K562 (cell line): Measurements from ENCODE around the gene MEIS2. TPM values are rescaled to one million over a fixed set of nuclear protein-coding genes. Genes with fewer than 3 reads are reported as not detected.
A peak's percentile ranks its signal among the peaks of the same experiment; 100 is the strongest.

ENCODE experiments used
- ATAC-seq: fragments of 200-7000 bp; cut with Tn5 transposase; 3 replicates; pipeline ENCODE4 v1.9.1; 2020; ENCODE audit warnings: moderate library complexity
- BruUV-seq: library from RNA; stranded (reverse); fragments of 400-500 nt; replicated peaks from 2 replicates; lab custom pipeline; 2021; lab: Mats Ljungman, UMichigan
- CTCF ChIA-PET: fragments of 300-600 bp; formaldehyde crosslinking; extraction: SDS; loops from one replicate; lab custom pipeline; 2021; ENCODE audit warnings: low intra/inter-chr PET ratio; lab: Yijun Ruan, JAX
- POLR2A ChIA-PET: fragments of 300-600, 350-650 bp; sonication (Branson Sonifier 250); formaldehyde crosslinking; extraction: SDS; loops from one replicate; lab custom pipeline; 2021; ENCODE audit warnings: antibody characterized with exemption, inconsistent platforms; lab: Yijun Ruan, JAX
- DNase-seq, 4 experiments: peaks; one replicate each; pipeline versions ENCODE4 v3.0.0 to v3.0.0-alpha.2; 2011 to 2018; ENCODE audit warnings: low spot score in 3 of 4, mixed read lengths in 3 of 4; ENCODE audit errors: extremely low read depth in 1 of 4
- FAIRE-seq: peaks from 2 replicates; lab custom pipeline; 2011; peaks lifted over from hg19 to GRCh38; lab: Jason Lieb, UNC
- H2AFZ ChIP-seq: 2 replicates; pipeline ENCODE4 v1.6.0; 2011; ENCODE audit warnings: low read depth, low read length, control low read depth, inconsistent platforms
- H3K27ac ChIP-seq: fragments of 200-600 bp; 3 replicates; pipeline ENCODE4 v1.8.0; 2011; ENCODE audit warnings: low read depth, mild to moderate bottlenecking, control low read depth, inconsistent platforms, low read length, moderate library complexity, mixed read lengths; ENCODE audit errors: extremely low read depth
- H3K27me3 ChIP-seq, 2 experiments: fragments of 300-600 bp in 1 of 2; 2 replicates in 1 of 2; 3 replicates in 1 of 2; pipeline versions ENCODE4 v1.6.0 to v1.8.0; 2011; ENCODE audit warnings: inconsistent platforms in 2 of 2, low read length in 2 of 2, mild to moderate bottlenecking in 1 of 2, mixed read lengths in 1 of 2, moderate library complexity in 1 of 2; ENCODE audit not compliant: control insufficient read depth in 2 of 2, insufficient read depth in 2 of 2
- H3K36me3 ChIP-seq: fragments of 300-600 bp; 3 replicates; pipeline ENCODE4 v1.8.0; 2011; ENCODE audit warnings: mild to moderate bottlenecking, low read length, inconsistent platforms; ENCODE audit not compliant: control insufficient read depth, insufficient read depth
- H3K4me1 ChIP-seq, 2 experiments: fragments of 200-600 bp in 1 of 2; replicated peaks in 1 of 2; 2 replicates in 1 of 2; 3 replicates in 1 of 2; pipeline versions ENCODE4 v1.5.1 to v1.8.0; 2011; ENCODE audit warnings: inconsistent platforms in 2 of 2, low read length in 2 of 2, mild to moderate bottlenecking in 1 of 2, mixed read lengths in 1 of 2, moderate library complexity in 1 of 2; ENCODE audit not compliant: control insufficient read depth in 2 of 2, insufficient read depth in 2 of 2
- H3K4me2 ChIP-seq: 2 replicates; pipeline ENCODE4 v1.6.1; 2011; ENCODE audit warnings: low read length, control low read depth, inconsistent platforms, mixed read lengths; ENCODE audit not compliant: insufficient read depth
- H3K4me3 ChIP-seq: fragments of 200-600 bp; sonication (generic), shearing (Covaris generic); 2 replicates; pipeline ENCODE4 v1.5.1; 2016; ENCODE audit warnings: control low read depth, inconsistent platforms
- H3K79me2 ChIP-seq: fragments of 200-600 bp; 3 replicates; pipeline ENCODE4 v1.8.0; 2011; ENCODE audit warnings: low read length, inconsistent platforms; ENCODE audit not compliant: control insufficient read depth, insufficient read depth
- H3K9ac ChIP-seq, 2 experiments: 2 replicates each; pipeline versions ENCODE4 v1.6.0 to v1.6.1; 2011; ENCODE audit warnings: low read depth in 2 of 2, low read length in 2 of 2, control low read depth in 1 of 2, inconsistent platforms in 1 of 2, mild to moderate bottlenecking in 1 of 2, mixed read lengths in 1 of 2; ENCODE audit not compliant: insufficient read depth in 1 of 2
- H3K9me1 ChIP-seq: one replicate; pipeline ENCODE4 v1.6.0; 2011; ENCODE audit warnings: inconsistent platforms, mild to moderate bottlenecking, low read length, moderate library complexity; ENCODE audit not compliant: control insufficient read depth, insufficient read depth
- H3K9me3 ChIP-seq: replicated peaks from 2 replicates; pipeline ENCODE4 v1.5.1; 2011; ENCODE audit warnings: low read depth, low read length, inconsistent platforms; ENCODE audit not compliant: control insufficient read depth, insufficient read depth
- H4K20me1 ChIP-seq: replicated peaks from 2 replicates; pipeline ENCODE4 v1.6.1; 2011; ENCODE audit warnings: low read length, inconsistent platforms, mixed read lengths; ENCODE audit not compliant: control insufficient read depth, insufficient read depth
- CEBPB ChIP-seq: fragments of 450-650 bp; IDR thresholded peaks from 2 replicates; pipeline ENCODE4 v1.6.1; 2016; ENCODE audit warnings: missing genetic modification characterization, missing compliant biosample characterization
- CEBPG ChIP-seq, 3 experiments: fragments of 200-800 bp in 1 of 3; sonication (Bioruptor generic) in 1 of 3; sonication (generic) in 1 of 3; formaldehyde crosslinking in 1 of 3; IDR thresholded peaks in 2 of 3; conservative IDR thresholded peaks in 1 of 3; 2 replicates each; pipeline versions ENCODE4 v1.6.1 to v1.8.0; 2016 to 2022; ENCODE audit warnings: missing compliant biosample characterization in 2 of 3, missing genetic modification characterization in 2 of 3, mild to moderate bottlenecking in 1 of 3, missing genetic modification reagents in 1 of 3
- ETV6 ChIP-seq, 3 experiments: fragments of 150-350 bp in 1 of 3; sonication (generic) in 1 of 3; formaldehyde crosslinking in 1 of 3; IDR thresholded peaks; 2 replicates each; pipeline versions ENCODE4 v1.6.1 to v1.8.0; 2014 to 2022; ENCODE audit warnings: borderline replicate concordance in 2 of 3, low read depth in 2 of 3, antibody characterized with exemption in 1 of 3, low read length in 1 of 3, mild to moderate bottlenecking in 1 of 3, missing genetic modification reagents in 1 of 3
- GATA2 ChIP-seq: sonication (generic); formaldehyde crosslinking; IDR thresholded peaks from 2 replicates; pipeline ENCODE4 v1.4.0; 2020; ENCODE audit warnings: mild to moderate bottlenecking, missing genetic modification reagents
- GATAD2B ChIP-seq: fragments of 450-650 bp; IDR thresholded peaks from 2 replicates; pipeline ENCODE4 v1.6.1; 2017; ENCODE audit warnings: mild to moderate bottlenecking, borderline replicate concordance
- HMG20A ChIP-seq: fragments of 450-650 bp; formaldehyde crosslinking; conservative IDR thresholded peaks from 2 replicates; pipeline ENCODE4 v1.4.0; 2020; ENCODE audit warnings: mild to moderate bottlenecking, mixed read lengths
- NFATC3 ChIP-seq: fragments of 450-650 bp; IDR thresholded peaks from 2 replicates; pipeline ENCODE4 v1.6.1; 2017; ENCODE audit warnings: mild to moderate bottlenecking
- NFE2 ChIP-seq: IDR thresholded peaks from 2 replicates; pipeline ENCODE4 v1.6.1; 2014; ENCODE audit warnings: antibody characterized with exemption, low read depth
- ZNF124 ChIP-seq: sonication (generic); formaldehyde crosslinking; IDR thresholded peaks from 2 replicates; pipeline ENCODE4 v1.8.1; 2022; ENCODE audit warnings: missing genetic modification reagents
- ZNF143 ChIP-seq: sonication (generic); formaldehyde crosslinking; IDR thresholded peaks from 2 replicates; pipeline ENCODE4 v1.9.0; 2022; ENCODE audit warnings: mild to moderate bottlenecking, missing genetic modification reagents
- WGBS: fragments of 100-300 bp; shearing (Covaris generic); methylation state at CpG from one replicate; pipeline ENCODE4 v1.1.6; 2016; ENCODE audit warnings: low coverage, mixed read lengths; ENCODE audit not compliant: insufficient coverage; ENCODE audit errors: missing lambda C conversion rate; 5-methylcytosine and 5-hydroxymethylcytosine counted together
- in situ Hi-C: fragments of 300-500 bp; cut with MboI; formaldehyde crosslinking; loops from 4 replicates; pipeline ENCODE4 v1.15.0; 2018; ENCODE audit warnings: inconsistent platforms, mixed read lengths
- intact Hi-C: fragments of 100-400 bp; cut with micrococcal nuclease; formaldehyde crosslinking; loops from 2 replicates; pipeline ENCODE4 v1.14.2; 2022
- polyA plus RNA-seq, 8 experiments: library from polyadenylated mRNA; depleted of rRNA in 4 of 8; stranded (reverse) in 5 of 8; unstranded in 3 of 8; fragments of >200 nt; fragmentation: Nextera tagmentation in 2 of 8; fragmentation: Illumina TruSeq in 1 of 8; extraction: Ambion mirVana in 2 of 8; extraction: Trizol in 1 of 8; gene quantifications; 2 replicates each; pipeline versions ENCODE4 v1.2.1 to v1.2.3, GENCODE V29; 2011 to 2014; ENCODE audit warnings: inconsistent platforms in 1 of 8, missing spikeins in 1 of 8
- total RNA-seq, 7 experiments: library from RNA; depleted of rRNA in 6 of 7; stranded (reverse); fragments of >200 nt in 6 of 7; fragmentation: Illumina TruSeq in 2 of 7; extraction: Trizol in 2 of 7; gene quantifications; 2 replicates each; pipeline versions ENCODE4 v1.2.1 to v1.2.3, GENCODE V29; 2011 to 2021; ENCODE audit warnings: low replicate concordance in 1 of 7

MEIS2 gene
- total and polyA plus RNA-seq, 9 of the 15 experiments (the other 6 are each of a cell fraction or from before 2014, with no cell fraction given), result 7.5 to 64.2 (median 22.3) TPM

- POLR2A ChIA-PET, result interaction anchor here (0.5 kb wide), 1 partner anchor 247 kb away, joined by 3 read pairs; no protein-coding TSS in a partner anchor
- intact Hi-C loops (no loop called here), in situ Hi-C loops (loop anchor here (25.0 kb wide), 1 partner anchor 601 kb away; no protein-coding TSS in a partner anchor)
- Histone ChIP-seq H3K9me3 (no peaks in the 10 kb centered on the region), H3K4me3 (no peak overlapping the region), H3K36me3 (no peaks in the 10 kb centered on the region), H3K9ac (no peak overlapping the region), H3K27me3 (no peaks in the 10 kb centered on the region; a peak in 1 of 5 replicates), H2AFZ (no peak overlapping the region), H3K9me1 (no peaks in the 10 kb centered on the region), H3K79me2 (no peaks in the 10 kb centered on the region), H3K27ac (no peak overlapping the region), H3K4me2 (no peak overlapping the region), H3K4me1 (no peaks in the 10 kb centered on the region), H4K20me1 (no peaks in the 10 kb centered on the region)
- no peak for ATAC-seq
- no peak for FAIRE-seq
- no peak for DNase-seq
- TF ChIP-seq ZNF143 (CRISPR knock-in tag) (no peak), ETV6 (IDR thresholded peaks at IDR 0.05; ENCODE audit: borderline replicate concordance in 1 of 2, low read depth in 2 of 2, low read length in 1 of 2) (no peak), ETV6 (CRISPR knock-in tag; IDR thresholded peaks at IDR 0.05; ENCODE audit: borderline replicate concordance) (no peak), GATAD2B (no peak)
- CTCF ChIA-PET, result no interaction called here
- no TSS peak for BruUV-seq
- WGBS, result 7% methylated on average over 3 of the region's 4 CpGs
Observed at GRCh38 chr15:36863570-36863969, 236.8 kb downstream of the MEIS2 start.

GRCh38 chr15:36860792-36861191, 239.6 kb downstream of the MEIS2 start:
- no peak for FAIRE-seq
- Histone ChIP-seq H3K4me2 (no peak overlapping the region), H3K9ac (no peak overlapping the region), H3K9me3 (no peaks in the 10 kb centered on the region), H3K27me3 (no peaks in the 10 kb centered on the region; a peak in 1 of 5 replicates), H3K36me3 (no peaks in the 10 kb centered on the region), H3K4me1 (no peaks in the 10 kb centered on the region), H3K79me2 (no peaks in the 10 kb centered on the region), H3K9me1 (no peaks in the 10 kb centered on the region), H3K4me3 (no peak overlapping the region), H2AFZ (no peak overlapping the region), H4K20me1 (no peaks in the 10 kb centered on the region), H3K27ac (no peak overlapping the region)
- DNase-seq, result no peak
- POLR2A ChIA-PET, result no interaction called here
- ATAC-seq, result no peak
- WGBS, result 0% methylated on average over 2 of the region's 2 CpGs
- CTCF ChIA-PET, result interaction anchor here (0.7 kb wide), 1 partner anchor 14 kb away, joined by 3 read pairs; no protein-coding TSS in a partner anchor
- intact Hi-C loops, result no loop called here
- BruUV-seq, result no TSS peak
- TF ChIP-seq NFE2 (no peak), CEBPG (CRISPR knock-in tag; IDR thresholded peaks at IDR 0.05) (no peak), CEBPG (tag; conservative IDR thresholded peaks at IDR 0.05 in 1 of 2, IDR thresholded peaks at IDR 0.05 in 1 of 2) (peak; percentile 14 to 83; a peak in 2 of 4 replicates), HMG20A (CRISPR knock-in tag) (no peak), ZNF124 (CRISPR knock-in tag) (no peak), NFATC3 (no peak), GATA2 (CRISPR knock-in tag) (no peak), CEBPB (tag) (peak; percentile 69)
- in situ Hi-C loops, result loop anchor here (25.0 kb wide), 1 partner anchor 598 kb away; no protein-coding TSS in a partner anchor
